RKO (cell line): ENCODE measurements around the gene RIMS1.

Source experiments
- DNase-seq: peaks from one replicate; pipeline ENCODE4 v3.0.0-alpha.2; 2016; ENCODE audit warnings: low spot score

The RIMS1 gene

DNA sequence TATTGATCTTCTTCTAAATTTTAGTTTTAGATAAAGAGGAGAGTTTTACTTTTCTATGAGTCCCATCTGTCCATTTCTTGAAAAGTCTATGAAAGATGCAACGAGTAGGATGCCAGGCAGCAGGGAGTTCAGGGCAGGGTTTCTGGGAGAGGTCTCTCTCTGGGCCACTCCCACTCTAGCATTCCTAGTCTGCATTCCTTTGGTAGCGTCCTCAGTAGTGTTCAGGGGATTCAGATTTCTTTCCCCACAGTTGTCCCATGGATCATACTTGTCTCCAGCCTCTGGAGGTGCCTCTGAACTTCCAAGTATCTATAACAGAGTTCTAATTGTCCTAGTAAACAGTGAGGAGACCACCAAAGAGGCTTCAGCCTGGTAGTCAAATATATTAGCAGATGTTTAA lies 225.3 kb downstream of the RIMS1 start:
- no peak for DNase-seq

DNA sequence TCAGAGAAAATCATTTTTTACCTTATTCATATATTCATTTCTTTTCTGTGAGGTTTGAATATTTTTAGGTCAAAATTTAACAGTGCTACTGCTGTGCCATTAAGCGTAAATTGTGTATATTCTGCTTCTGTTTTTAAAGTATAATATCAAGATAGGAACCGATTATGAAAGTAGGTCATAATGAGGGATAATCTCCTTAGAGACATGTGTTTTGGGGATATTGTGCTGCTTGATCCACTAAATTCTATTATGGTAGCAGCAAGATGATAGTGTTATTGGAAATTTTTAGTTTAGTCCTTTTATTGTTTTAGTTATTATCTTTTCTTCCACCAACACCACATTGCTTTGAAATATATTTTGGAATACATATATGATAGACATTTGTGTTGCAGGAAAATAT lies 244.0 kb downstream of the RIMS1 start:
- DNase-seq: no peak

- DNase-seq: peak; percentile 30
These were observed 246.1 kb downstream of the RIMS1 start for GRCh38 chr6:72132427-72132826.

DNA sequence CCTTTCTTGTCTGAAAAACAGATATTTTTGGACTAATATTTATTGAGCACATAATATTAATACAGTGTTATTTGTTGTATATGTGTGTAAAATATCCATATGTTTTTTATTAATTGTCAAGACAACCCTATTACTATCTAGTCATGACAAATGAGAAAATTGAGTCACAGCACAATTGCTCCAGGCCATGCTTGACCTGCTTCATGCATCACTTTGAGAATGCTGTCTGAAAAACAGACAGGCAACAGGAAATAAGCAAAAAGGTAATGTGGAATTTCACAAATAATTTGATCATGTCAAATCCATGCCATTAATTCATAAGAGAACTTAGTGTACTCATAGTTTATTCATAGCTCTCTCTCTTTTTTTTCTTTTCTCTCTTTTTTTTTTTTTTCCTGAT lies 246.5 kb downstream of the RIMS1 start:
- no peak for DNase-seq

- no peak for DNase-seq
These were observed 247.0 kb downstream of the RIMS1 start for GRCh38 chr6:72133324-72133723.

- DNase-seq: peak; percentile 16
These were observed 254.4 kb downstream of the RIMS1 start for GRCh38 chr6:72140795-72141194.

DNA sequence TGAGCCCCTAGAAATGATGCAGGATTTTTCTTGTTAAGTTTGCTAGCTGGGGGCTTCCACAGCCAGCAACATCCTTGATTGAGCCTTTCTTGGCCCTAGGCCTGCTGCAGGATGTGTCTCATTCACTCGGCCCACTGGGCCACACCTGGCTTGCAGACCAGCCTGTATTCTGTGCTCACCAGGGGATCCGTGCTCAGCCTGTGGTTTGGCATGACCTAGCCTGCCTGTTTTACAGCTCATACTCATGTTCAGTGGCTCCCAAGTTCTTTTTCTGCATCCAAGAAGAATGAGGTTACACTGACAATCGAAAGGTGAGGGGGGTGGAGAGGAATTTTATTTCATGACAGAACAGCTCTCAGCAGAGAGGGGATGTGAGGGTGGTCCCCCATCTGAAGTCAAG lies 263.4 kb downstream of the RIMS1 start:
- no peak for DNase-seq

- DNase-seq: no peak
These were observed 265.4 kb downstream of the RIMS1 start for GRCh38 chr6:72151742-72152141.

DNA sequence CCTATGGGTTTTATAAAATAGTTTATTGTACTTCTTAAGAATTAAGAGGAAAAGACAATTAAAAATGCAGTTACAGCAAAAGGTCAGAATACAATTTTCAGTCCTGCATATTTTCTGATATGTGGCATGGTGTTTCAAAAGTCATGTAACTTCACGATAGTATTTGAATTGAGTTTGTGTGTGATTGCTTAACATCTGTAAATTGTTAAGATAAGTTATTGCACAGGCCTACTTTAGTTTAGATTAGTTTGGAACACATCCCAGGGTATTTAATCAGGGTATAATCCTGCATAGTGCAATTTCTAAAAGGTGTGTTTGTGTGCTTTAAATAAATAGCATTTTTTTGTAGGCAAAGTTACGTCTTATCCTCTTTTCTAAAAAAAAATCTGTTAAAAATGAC lies 289.6 kb downstream of the RIMS1 start:
- no peak for DNase-seq

GRCh38 chr6:72182337-72183246 lies 296.2 kb downstream of the RIMS1 start:
- no peak for DNase-seq

DNA sequence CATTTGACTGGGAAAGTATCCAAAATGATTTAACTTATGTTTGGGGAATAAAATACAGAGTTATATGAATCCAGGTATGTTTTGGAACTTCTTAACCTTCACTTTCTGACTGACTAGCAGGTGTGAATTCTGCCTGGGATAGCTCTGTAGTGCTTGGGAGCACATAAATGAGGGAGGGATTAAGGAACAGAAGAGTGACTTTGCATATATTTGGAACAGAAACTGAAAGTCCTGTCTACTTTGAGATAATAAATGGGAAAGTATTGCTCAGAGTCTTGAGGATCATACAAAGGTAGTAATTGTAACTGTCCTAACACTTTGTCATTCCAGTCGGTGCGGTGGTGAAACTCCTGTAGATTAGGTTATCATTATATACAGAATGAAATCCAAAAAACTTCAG lies 317.6 kb downstream of the RIMS1 start:
- DNase-seq: no peak

- no peak for DNase-seq
These were observed 319.1 kb downstream of the RIMS1 start for GRCh38 chr6:72205500-72205899.

- no peak for DNase-seq
These were observed 320.3 kb downstream of the RIMS1 start for GRCh38 chr6:72206606-72207005.

DNA sequence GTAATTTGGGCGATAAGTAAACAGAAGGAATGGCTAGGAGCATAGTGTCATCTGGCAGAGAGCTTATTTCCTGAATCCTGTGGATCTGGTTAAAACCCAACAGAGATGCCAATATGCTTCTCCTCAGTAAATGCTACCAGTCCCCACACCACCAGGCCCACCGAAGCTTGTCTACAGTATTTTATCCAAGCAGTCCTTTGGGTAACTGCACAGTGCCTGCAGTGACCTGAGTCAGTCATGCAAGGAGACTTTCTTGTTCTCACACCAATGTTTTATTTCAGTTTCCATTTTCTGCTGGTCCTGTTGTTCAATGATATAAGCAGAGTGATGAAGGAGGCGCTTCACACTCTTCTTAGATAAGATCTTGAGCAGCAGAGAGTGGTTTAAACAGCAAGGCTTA lies 326.3 kb downstream of the RIMS1 start:
- DNase-seq: no peak

GRCh38 chr6:72213654-72214053 lies 327.3 kb downstream of the RIMS1 start:
- no peak for DNase-seq

- DNase-seq: no peak
These were observed 330.1 kb downstream of the RIMS1 start for GRCh38 chr6:72216222-72217068.

DNA sequence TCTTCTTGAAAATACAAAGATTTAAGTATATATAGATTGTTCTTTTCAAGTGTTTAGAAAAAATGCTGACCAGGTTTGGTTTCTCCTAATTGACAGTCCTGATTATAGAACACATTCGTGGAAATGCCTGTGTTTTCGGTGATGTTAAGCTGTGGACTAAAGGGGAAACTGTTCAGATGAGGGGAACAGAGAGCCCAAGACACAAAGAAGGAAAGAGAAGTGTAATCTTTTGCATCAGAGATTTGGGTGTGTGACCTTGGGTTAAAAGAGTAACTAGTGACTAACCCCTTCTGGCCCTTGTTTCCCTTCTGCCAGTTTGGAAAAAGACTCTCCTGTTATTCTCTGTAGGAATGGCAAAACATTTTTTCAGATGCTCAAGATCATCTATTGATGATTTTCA lies 331.3 kb downstream of the RIMS1 start:
- DNase-seq: no peak

DNA sequence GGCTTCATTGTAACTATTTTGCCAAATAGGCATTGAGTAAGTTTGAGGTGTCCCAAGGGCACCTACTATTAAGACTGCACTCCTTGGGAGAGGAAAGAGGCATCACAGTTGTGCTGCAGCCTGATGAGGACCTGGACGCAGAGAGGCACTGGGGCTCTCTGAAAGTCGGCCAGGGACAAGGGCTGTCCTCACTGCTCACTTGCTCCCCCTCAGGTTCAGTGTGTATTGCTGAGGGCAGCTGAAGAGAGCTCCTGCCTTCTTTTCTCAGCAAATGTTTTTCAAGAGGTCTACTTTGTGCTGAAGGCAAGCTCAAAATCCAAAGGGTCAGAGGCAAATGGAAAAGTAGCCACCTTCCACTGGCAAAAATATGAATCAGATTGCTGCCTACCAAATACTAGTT lies 331.8 kb downstream of the RIMS1 start:
- peak; percentile 59 for DNase-seq

DNA sequence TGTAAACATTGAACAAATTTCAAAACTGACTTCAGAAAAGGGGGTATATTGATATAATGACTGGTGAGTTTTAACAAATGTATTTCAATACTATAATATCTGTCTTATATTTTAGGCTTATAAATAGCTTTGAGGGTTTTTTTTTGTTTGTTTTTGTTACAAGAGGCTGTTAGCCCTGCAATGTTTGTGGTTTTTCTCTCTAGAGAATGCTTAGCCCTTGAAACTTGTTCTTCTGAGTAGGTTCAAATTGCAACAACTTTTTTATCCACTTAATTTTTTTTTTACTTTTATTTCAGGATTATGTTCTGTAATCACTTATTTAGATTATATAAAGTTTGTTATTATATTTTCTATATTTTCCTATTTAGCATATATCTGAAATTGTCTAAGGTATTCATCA lies 333.2 kb downstream of the RIMS1 start:
- no peak for DNase-seq

GRCh38 chr6:72238021-72238420 lies 351.7 kb downstream of the RIMS1 start:
- DNase-seq: no peak

DNA sequence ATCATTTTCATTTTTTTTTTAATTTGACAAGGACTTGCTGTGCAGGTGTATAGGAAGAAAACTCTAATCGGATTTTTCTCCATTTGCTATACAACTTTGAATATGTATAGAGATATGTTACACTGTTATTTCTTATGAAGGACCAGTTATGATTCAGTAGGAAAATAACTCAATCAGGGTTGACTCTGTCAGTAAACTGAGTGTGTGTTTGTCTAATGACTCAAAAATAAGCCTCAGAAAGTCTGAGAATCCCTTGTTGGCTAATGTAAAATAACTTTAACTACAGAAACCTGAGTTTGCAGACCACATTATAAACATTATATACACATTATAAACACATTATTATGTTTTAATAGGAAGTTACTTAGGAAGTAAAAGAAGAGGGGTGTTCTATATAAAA lies 352.6 kb downstream of the RIMS1 start:
- no peak for DNase-seq

DNA sequence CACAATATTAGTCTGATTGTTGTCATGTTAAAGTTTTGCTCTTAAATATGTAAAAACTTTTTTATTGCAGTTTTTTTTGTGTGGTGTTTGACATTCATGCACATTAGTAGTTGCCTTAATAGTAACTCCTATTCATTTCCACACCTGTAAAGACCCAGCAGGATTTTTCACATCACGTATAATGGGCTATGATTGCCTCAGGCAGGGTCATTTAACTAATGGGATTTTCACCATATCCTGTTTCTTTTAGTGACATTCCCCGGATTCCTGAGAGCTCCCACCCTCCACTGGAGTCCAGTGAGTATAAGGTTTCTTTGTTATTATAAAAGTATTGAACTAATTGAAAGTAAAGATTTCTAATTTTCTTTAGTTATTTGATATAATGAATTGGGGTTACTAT lies 359.2 kb downstream of the RIMS1 start:
- DNase-seq: no peak

- peak; percentile 15 for DNase-seq
These were observed 360.6 kb downstream of the RIMS1 start for GRCh38 chr6:72246926-72247325.
